Naive B cell (primary cell): ENCODE data around the gene PITPNM3. TPM values are rescaled to one million over a fixed set of nuclear protein-coding genes. Genes with fewer than 3 reads are reported as not detected.

Source experiments
- polyA plus RNA-seq, 6 donors: library from polyadenylated mRNA; unstranded; fragments of 300-500 nt; fragmentation: Illumina TruSeq; gene quantifications; one replicate each; pipeline ENCODE4 v1.2.3, GENCODE V29; 2021; ENCODE audit warnings: low read depth in 6 of 6

PITPNM3 gene
- polyA plus RNA-seq, 6 donors from 2014 or later, result 0.04 to 0.12 (median 0.07) TPM; not detected in 3

Other genes starting within 250 kb of the PITPNM3 start
- gene AIPL1, start 121.4 kb downstream of the PITPNM3 start, polyA plus RNA-seq, result not detected
- not detected for gene PIMREG, start 112.1 kb downstream of the PITPNM3 start, polyA plus RNA-seq
- 1 to 10 TPM; 2.8 to 5.9 (median 3.2) TPM for gene KIAA0753, start 84.2 kb upstream of the PITPNM3 start, polyA plus RNA-seq
- 10 to 100 TPM; 57.8 to 85.5 (median 64.4) TPM for gene TXNDC17, start 84.5 kb upstream of the PITPNM3 start, polyA plus RNA-seq
- 10 to 100 TPM; 25.7 to 33.8 (median 31.0) TPM for gene MED31, start 95.0 kb upstream of the PITPNM3 start, polyA plus RNA-seq
- 10 to 100 TPM in 3 of 6 donors, 1 to 10 TPM in 3; 6.6 to 16.8 (median 9.7) TPM for gene C17orf100, start 95.2 kb upstream of the PITPNM3 start, polyA plus RNA-seq
- gene SLC13A5, start 156.8 kb upstream of the PITPNM3 start, polyA plus RNA-seq, result under 1 TPM in 1 of 6 donors, not detected in 5; 0.37 TPM
- 10 to 100 TPM; 18.6 to 75.1 (median 22.9) TPM for gene XAF1, start 199.5 kb upstream of the PITPNM3 start, polyA plus RNA-seq
- not detected for gene FBXO39, start 219.7 kb upstream of the PITPNM3 start, polyA plus RNA-seq